H9 (cell line): Measurements from ENCODE around the gene GRAMD1B. TPM values are rescaled to one million over a fixed set of nuclear protein-coding genes. Genes with fewer than 3 reads are reported as not detected.

Source experiments
- DNase-seq: peaks from one replicate; pipeline ENCODE4 v3.0.0-alpha.2; 2017
- H2AFZ ChIP-seq: one replicate; pipeline ENCODE4 v1.6.1; 2013; ENCODE audit warnings: mild to moderate bottlenecking, low read length, control low read depth, moderate library complexity
- H2AK5ac ChIP-seq: 2 replicates; pipeline ENCODE4 v1.6.1; 2013; ENCODE audit warnings: low read length, control low read depth, mixed read lengths; ENCODE audit not compliant: insufficient read length
- H2BK120ac ChIP-seq: one replicate; pipeline ENCODE4 v1.6.1; 2013; ENCODE audit warnings: low read depth, mild to moderate bottlenecking, low read length, control low read depth, inconsistent platforms; ENCODE audit not compliant: poor library complexity, severe bottlenecking
- H2BK12ac ChIP-seq: 2 replicates; pipeline ENCODE4 v1.6.1; 2013; ENCODE audit warnings: low read length, control low read depth, mixed read lengths, low read depth; ENCODE audit not compliant: insufficient read length
- H2BK15ac ChIP-seq: 2 replicates; pipeline ENCODE4 v1.6.1; 2013; ENCODE audit warnings: low read depth, low read length, control low read depth
- H2BK20ac ChIP-seq: one replicate; pipeline ENCODE4 v1.6.1; 2013; ENCODE audit warnings: low read depth, mild to moderate bottlenecking, low read length, control low read depth, inconsistent platforms; ENCODE audit not compliant: poor library complexity, severe bottlenecking
- H2BK5ac ChIP-seq: 2 replicates; pipeline ENCODE4 v1.6.1; 2013; ENCODE audit warnings: low read length, control low read depth, mixed read lengths; ENCODE audit not compliant: insufficient read length
- H3K14ac ChIP-seq: 2 replicates; pipeline ENCODE4 v1.6.1; 2013; ENCODE audit warnings: low read length, control low read depth; ENCODE audit not compliant: insufficient read depth
- H3K18ac ChIP-seq: 2 replicates; pipeline ENCODE4 v1.6.1; 2013; ENCODE audit warnings: low read depth, mild to moderate bottlenecking, mixed read lengths, low read length, control low read depth; ENCODE audit not compliant: insufficient read length
- H3K23ac ChIP-seq: 2 replicates; pipeline ENCODE4 v1.6.1; 2013; ENCODE audit warnings: low read length, control low read depth, mixed read lengths, low read depth; ENCODE audit not compliant: insufficient read length
- H3K23me2 ChIP-seq: 2 replicates; pipeline ENCODE4 v1.6.1; 2013; ENCODE audit warnings: low read depth, mild to moderate bottlenecking, mixed read lengths, low read length, control low read depth; ENCODE audit not compliant: insufficient read length, poor library complexity, severe bottlenecking
- H3K27ac ChIP-seq: 2 replicates; pipeline ENCODE4 v1.5.1; 2013; ENCODE audit warnings: low read length, control low read depth, mixed read lengths, low read depth; ENCODE audit not compliant: insufficient read length
- H3K27me3 ChIP-seq: 2 replicates; pipeline ENCODE4 v1.6.1; 2013; ENCODE audit warnings: low read length, control low read depth, inconsistent platforms; ENCODE audit not compliant: insufficient read depth
- H3K4ac ChIP-seq: 2 replicates; pipeline ENCODE4 v1.6.1; 2013; ENCODE audit warnings: low read depth, mild to moderate bottlenecking, control low read depth, inconsistent platforms, low read length, moderate library complexity
- H3K4me1 ChIP-seq: 2 replicates; pipeline ENCODE4 v1.6.1; 2013; ENCODE audit warnings: low read length, control low read depth, inconsistent platforms; ENCODE audit not compliant: insufficient read depth
- H3K4me2 ChIP-seq: 2 replicates; pipeline ENCODE4 v1.6.1; 2013; ENCODE audit warnings: low read length, control low read depth, mixed read lengths; ENCODE audit not compliant: insufficient read length, insufficient read depth
- H3K56ac ChIP-seq: 2 replicates; pipeline ENCODE4 v1.6.1; 2013; ENCODE audit warnings: low read depth, mild to moderate bottlenecking, mixed read lengths, low read length, control low read depth; ENCODE audit not compliant: insufficient read length
- H3K79me1 ChIP-seq: 2 replicates; pipeline ENCODE4 v1.6.1; 2013; ENCODE audit warnings: low read depth, mild to moderate bottlenecking, moderate library complexity, low read length, control low read depth, inconsistent platforms; ENCODE audit not compliant: insufficient read depth, poor library complexity, severe bottlenecking
- H3K79me2 ChIP-seq: 2 replicates; pipeline ENCODE4 v1.6.1; 2013; ENCODE audit warnings: low read length, control low read depth, inconsistent platforms; ENCODE audit not compliant: insufficient read depth
- H3K9ac ChIP-seq: 2 replicates; pipeline ENCODE4 v1.6.1; 2013; ENCODE audit warnings: low read length, control low read depth, mixed read lengths; ENCODE audit not compliant: insufficient read length; ENCODE audit errors: extremely low read depth
- H3K9me3 ChIP-seq: one replicate; pipeline ENCODE4 v1.6.1; 2013; ENCODE audit warnings: low read depth, low read length, inconsistent platforms; ENCODE audit not compliant: control insufficient read depth
- H3T11ph ChIP-seq: one replicate; pipeline ENCODE4 v1.6.1; 2013; ENCODE audit warnings: mild to moderate bottlenecking, low read length, control low read depth, inconsistent platforms
- H4K20me1 ChIP-seq: one replicate; pipeline ENCODE4 v1.6.1; 2013; ENCODE audit not compliant: control insufficient read depth, insufficient read length, insufficient read depth
- H4K5ac ChIP-seq: 2 replicates; pipeline ENCODE4 v1.6.1; 2013; ENCODE audit warnings: low read depth, mild to moderate bottlenecking, mixed read lengths, low read length, control low read depth; ENCODE audit not compliant: insufficient read length
- H4K8ac ChIP-seq: replicated peaks from 2 replicates; pipeline ENCODE4 v1.6.1; 2013; ENCODE audit warnings: low read length, control low read depth, mixed read lengths, low read depth; ENCODE audit not compliant: insufficient read length
- H4K91ac ChIP-seq: 2 replicates; pipeline ENCODE4 v1.6.1; 2013; ENCODE audit warnings: low read depth, mild to moderate bottlenecking, moderate library complexity, mixed read lengths, low read length, control low read depth; ENCODE audit not compliant: insufficient read length
- H3K27ac Mint-ChIP-seq, 3 experiments: 2 replicates in 2 of 3; 3 replicates in 1 of 3; pipeline ENCODE4 v1.8.0; 2020 to 2021; ENCODE audit warnings: mixed read lengths in 3 of 3, mild to moderate bottlenecking in 1 of 3, moderate library complexity in 1 of 3
- H3K27me3 Mint-ChIP-seq: 2 replicates; pipeline ENCODE4 v1.8.0; 2021; ENCODE audit warnings: low read depth, mild to moderate bottlenecking, moderate library complexity, mixed read lengths
- H3K36me3 Mint-ChIP-seq, 3 experiments: 2 replicates in 2 of 3; 3 replicates in 1 of 3; pipeline ENCODE4 v1.8.0; 2020 to 2021; ENCODE audit warnings: low read depth in 3 of 3, mixed read lengths in 3 of 3; ENCODE audit not compliant: insufficient read depth in 1 of 3
- H3K4me1 Mint-ChIP-seq, 2 experiments: 2 replicates each; pipeline ENCODE4 v1.8.0; 2020; ENCODE audit warnings: mixed read lengths in 2 of 2
- H3K4me3 Mint-ChIP-seq, 2 experiments: 2 replicates in 1 of 2; 3 replicates in 1 of 2; pipeline ENCODE4 v1.8.0; 2020 to 2021; ENCODE audit warnings: mild to moderate bottlenecking in 2 of 2, mixed read lengths in 2 of 2, moderate library complexity in 1 of 2
- H3K9me3 Mint-ChIP-seq, 2 experiments: 2 replicates in 1 of 2; 3 replicates in 1 of 2; pipeline ENCODE4 v1.8.0; 2020; ENCODE audit warnings: mild to moderate bottlenecking in 2 of 2, mixed read lengths in 2 of 2, moderate library complexity in 1 of 2
- CTCF ChIP-seq: fragments of 200-600 bp; sonication (generic); conservative IDR thresholded peaks from 3 replicates; pipeline ENCODE4 v1.8.0; 2021; ENCODE audit warnings: antibody characterized with exemption, mild to moderate bottlenecking
- WGBS: extraction: QIAGEN DNeasy Blood & Tissue Kit; methylation state at CpG from one replicate; pipeline ENCODE4 v1.1.7; 2013; ENCODE audit warnings: missing lambda C conversion rate, low lambda C conversion rate, mixed read lengths; ENCODE audit not compliant: insufficient read length; ENCODE audit errors: extremely low coverage; 5-methylcytosine and 5-hydroxymethylcytosine counted together
- total RNA-seq: library from RNA; stranded (reverse); gene quantifications from 2 replicates; pipeline ENCODE4 v1.2.1, GENCODE V29; 2021

GRAMD1B gene
- total RNA-seq, 1 experiment from 2014 or later, result 25.9 TPM

- Histone ChIP-seq H4K20me1 (no peaks in the 10 kb centered on the region), H3K27ac (no peak overlapping the region), H3K79me2 (no peaks in the 10 kb centered on the region), H2BK15ac (no peak overlapping the region), H2BK5ac (no peak overlapping the region), H3K4me1 (no peaks in the 10 kb centered on the region), H3K18ac (no peak overlapping the region), H3K27me3 (no peaks in the 10 kb centered on the region), H3K23me2 (no peaks in the 10 kb centered on the region), H4K8ac (no peak overlapping the region), H3K9me3 (no peaks in the 10 kb centered on the region), H2AFZ (no peak overlapping the region), H3K56ac (no peak overlapping the region), H3K14ac (no peak overlapping the region), H3K4ac (no peak overlapping the region), H2BK12ac (no peak overlapping the region), H3T11ph (no peak overlapping the region), H3K23ac (no peak overlapping the region), H3K79me1 (no peaks in the 10 kb centered on the region), H4K5ac (no peak overlapping the region), H3K9ac (no peak overlapping the region), H3K4me2 (no peak overlapping the region), H2BK120ac (no peak overlapping the region), H4K91ac (no peak overlapping the region), H2BK20ac (no peak overlapping the region), H2AK5ac (no peak overlapping the region)
- H3K36me3 Mint-ChIP-seq, result peaks cover 3 to 12% (median 12%) of the 10 kb centered on the region in 3 experiments; a peak in 6 of 7 replicates
- no peak for TF ChIP-seq CTCF
- H3K27me3 Mint-ChIP-seq, result no peaks in the 10 kb centered on the region
- peaks cover 11 to 14% of the 10 kb centered on the region in 2 experiments for H3K4me1 Mint-ChIP-seq
- no peaks in the 10 kb centered on the region for H3K9me3 Mint-ChIP-seq
- WGBS, result no CpG with 5 or more reads among the region's 2 CpGs
- peak overlapping the region in 1 of 3 experiments; percentile 5; a peak in 3 of 7 replicates for H3K27ac Mint-ChIP-seq
- H3K4me3 Mint-ChIP-seq, result no peak overlapping the region
- no peak for DNase-seq
These were observed 28.4 kb downstream of the GRAMD1B start for GRCh38 chr11:123458501-123458900.
